D721Med (cell line): Measurements from ENCODE around the gene ARHGEF16.

ENCODE experiments used
- DNase-seq: peaks from one replicate; pipeline ENCODE4 v3.0.0; 2011; ENCODE audit warnings: low spot score; ENCODE audit not compliant: insufficient read length
- FAIRE-seq: peaks from 2 replicates; lab custom pipeline; 2011; peaks lifted over from hg19 to GRCh38; lab: Jason Lieb, UNC
- CTCF ChIP-seq: IDR thresholded peaks from 2 replicates; pipeline ENCODE4 v1.5.1; 2012; ENCODE audit warnings: mild to moderate bottlenecking, control low read depth; ENCODE audit not compliant: insufficient read depth; ENCODE audit errors: missing control alignments

ARHGEF16 gene

GRCh38 chr1:3515774-3516480 lies 61.5 kb downstream of the ARHGEF16 start:
- FAIRE-seq (no peak), DNase-seq (no peak)
- TF ChIP-seq CTCF: no peak

GRCh38 chr1:3516481-3516869 lies 62.0 kb downstream of the ARHGEF16 start:
- DNase-seq: no peak
- no peak for FAIRE-seq
- no peak for TF ChIP-seq CTCF

- FAIRE-seq: no peak
- TF ChIP-seq CTCF: no peak
Observed at GRCh38 chr1:3516911-3517675, 62.6 kb downstream of the ARHGEF16 start.

GRCh38 chr1:3518256-3518655 lies 63.8 kb downstream of the ARHGEF16 start:
- FAIRE-seq: no peak
- DNase-seq: no peak
- TF ChIP-seq CTCF: no peak

More at GRCh38 chr1:3516911-3517675, 62.6 kb downstream of the ARHGEF16 start:
- DNase-seq: no peak

- FAIRE-seq (no peak), DNase-seq (no peak)
- no peak for TF ChIP-seq CTCF
Observed at GRCh38 chr1:3518756-3519155, 64.3 kb downstream of the ARHGEF16 start.

- DNase-seq (no peak), FAIRE-seq (no peak)
Observed at GRCh38 chr1:3519301-3519885, 64.9 kb downstream of the ARHGEF16 start.

More at GRCh38 chr1:3519301-3519885, 64.9 kb downstream of the ARHGEF16 start:
- no peak for TF ChIP-seq CTCF
